GM12873 (cell line): ENCODE data around the gene LIN37.

Experiments
- CTCF ChIP-seq: IDR thresholded peaks from 2 replicates; pipeline ENCODE4 v1.5.1; 2012; ENCODE audit warnings: low read depth, mild to moderate bottlenecking, moderate library complexity, low read length, control low read depth; ENCODE audit not compliant: insufficient read depth; ENCODE audit errors: missing control alignments

Gene LIN37

GRCh38 chr19:35788205-35788960 is 40.0 kb downstream of the LIN37 start:
- no peak for TF ChIP-seq CTCF

- no peak for TF ChIP-seq CTCF
These were observed 41.0 kb downstream of the LIN37 start for GRCh38 chr19:35789195-35789977.

- TF ChIP-seq CTCF: no peak
These were observed 41.9 kb downstream of the LIN37 start for GRCh38 chr19:35789978-35790944.

- peak; percentile 44 for TF ChIP-seq CTCF
These were observed 42.8 kb downstream of the LIN37 start for GRCh38 chr19:35790981-35791813.

GRCh38 chr19:35791814-35792279 is 43.5 kb downstream of the LIN37 start:
- no peak for TF ChIP-seq CTCF

- TF ChIP-seq CTCF: no peak
These were observed 43.9 kb downstream of the LIN37 start for GRCh38 chr19:35792312-35792711.
